Measurements from ENCODE around the gene PCSK4. TPM values are rescaled to one million over a fixed set of nuclear protein-coding genes. Genes with fewer than 3 reads are reported as not detected.

PCSK4 gene
- total RNA-seq, 2 experiments from 2014 or later = 8.3 to 13.0 TPM

GRCh38 chr19:1431759-1432506 lies 58.2 kb downstream of the PCSK4 start:
- CTCF ChIA-PET (ENCODE audit: unreplicated experiment) = no interaction called here
- POLR2A ChIA-PET = no interaction called here

More at GRCh38 chr19:1431759-1432506, 58.2 kb downstream of the PCSK4 start:
- no peak for TF ChIP-seq EZH2phosphoT487 (IDR thresholded peaks at IDR 0.05; ENCODE audit: borderline replicate concordance, low read depth, low read length)
- TF ChIP-seq, protein P1, sequence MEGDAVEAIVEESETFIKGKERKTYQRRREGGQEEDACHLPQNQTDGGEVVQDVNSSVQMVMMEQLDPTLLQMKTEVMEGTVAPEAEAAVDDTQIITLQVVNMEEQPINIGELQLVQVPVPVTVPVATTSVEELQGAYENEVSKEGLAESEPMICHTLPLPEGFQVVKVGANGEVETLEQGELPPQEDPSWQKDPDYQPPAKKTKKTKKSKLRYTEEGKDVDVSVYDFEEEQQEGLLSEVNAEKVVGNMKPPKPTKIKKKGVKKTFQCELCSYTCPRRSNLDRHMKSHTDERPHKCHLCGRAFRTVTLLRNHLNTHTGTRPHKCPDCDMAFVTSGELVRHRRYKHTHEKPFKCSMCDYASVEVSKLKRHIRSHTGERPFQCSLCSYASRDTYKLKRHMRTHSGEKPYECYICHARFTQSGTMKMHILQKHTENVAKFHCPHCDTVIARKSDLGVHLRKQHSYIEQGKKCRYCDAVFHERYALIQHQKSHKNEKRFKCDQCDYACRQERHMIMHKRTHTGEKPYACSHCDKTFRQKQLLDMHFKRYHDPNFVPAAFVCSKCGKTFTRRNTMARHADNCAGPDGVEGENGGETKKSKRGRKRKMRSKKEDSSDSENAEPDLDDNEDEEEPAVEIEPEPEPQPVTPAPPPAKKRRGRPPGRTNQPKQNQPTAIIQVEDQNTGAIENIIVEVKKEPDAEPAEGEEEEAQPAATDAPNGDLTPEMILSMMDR (conservative IDR thresholded peaks at IDR 0.05; ENCODE audit: low read length) = no peak
- BruUV-seq (replicated peaks) = no TSS peak
- no peaks in the 10 kb centered on the region for H3K9me2 ChIP-seq (ENCODE audit: insufficient read depth, low read length)
- intact Hi-C loops (cut with micrococcal nuclease; ENCODE audit: unreplicated experiment) = no loop called here
- peaks cover 83% of the 10 kb centered on the region for H3K36me3 ChIP-seq (ENCODE audit: insufficient read depth, low read length)
- H3K4me2 ChIP-seq (ENCODE audit: low read length) = no peak overlapping the region
- no peaks in the 10 kb centered on the region for H3K4me1 ChIP-seq (ENCODE audit: insufficient read depth, low read length, poor library complexity, severe bottlenecking)
- H4K20me1 ChIP-seq (ENCODE audit: insufficient read depth, low read length) = no peaks in the 10 kb centered on the region
- no peaks in the 10 kb centered on the region for H3K9me3 ChIP-seq (ENCODE audit: low read length)
- no peak overlapping the region for H3K4me3 ChIP-seq (ENCODE audit: low read depth, low read length, poor library complexity, severe bottlenecking)
- no peaks in the 10 kb centered on the region for H3K79me2 ChIP-seq (ENCODE audit: insufficient read depth, low read depth, low read length)
- DNase-seq (ENCODE audit: low spot score) = no peak
- H2AFZ ChIP-seq (ENCODE audit: low read length) = no peak overlapping the region
- no peak overlapping the region for H3K27ac ChIP-seq (ENCODE audit: low read depth, low read length, poor library complexity, severe bottlenecking)

Other genes starting within 250 kb of the PCSK4 start
- gene ATP5F1D, start 248.6 kb downstream of the PCSK4 start, total RNA-seq (2014; rRNA removed; shearing (Covaris generic)) = 51.8 and 82.1 TPM in 2 replicates
- gene ATP5F1D, start 248.6 kb downstream of the PCSK4 start, total RNA-seq (2022) = 207 and 266 TPM in 2 replicates
- 11.7 and 20.3 TPM in 2 replicates for gene MIDN, start 241.8 kb downstream of the PCSK4 start, total RNA-seq (2014; rRNA removed; shearing (Covaris generic))
- gene MIDN, start 241.8 kb downstream of the PCSK4 start, total RNA-seq (2022) = 70.9 and 75.8 TPM in 2 replicates
- 278 and 287 TPM in 2 replicates for gene CIRBP, start 221.0 kb downstream of the PCSK4 start, total RNA-seq (2014; rRNA removed; shearing (Covaris generic))
- 309 and 321 TPM in 2 replicates for gene CIRBP, start 221.0 kb downstream of the PCSK4 start, total RNA-seq (2022)
- gene FAM174C, start 214.8 kb downstream of the PCSK4 start, total RNA-seq (2014; rRNA removed; shearing (Covaris generic)) = 52.6 and 53.2 TPM in 2 replicates
- gene FAM174C, start 214.8 kb downstream of the PCSK4 start, total RNA-seq (2022) = 79.8 and 81.5 TPM in 2 replicates
- gene EFNA2, start 204.5 kb downstream of the PCSK4 start, total RNA-seq (2014; rRNA removed; shearing (Covaris generic)) = not detected in 2 replicates
- not detected in 2 replicates for gene EFNA2, start 204.5 kb downstream of the PCSK4 start, total RNA-seq (2022)
- gene NDUFS7, start 106.4 kb downstream of the PCSK4 start, total RNA-seq (2014; rRNA removed; shearing (Covaris generic)) = 125 and 132 TPM in 2 replicates
- 147 and 148 TPM in 2 replicates for gene NDUFS7, start 106.4 kb downstream of the PCSK4 start, total RNA-seq (2022)
- gene GAMT, start 88.8 kb downstream of the PCSK4 start, total RNA-seq (2014; rRNA removed; shearing (Covaris generic)) = 9.7 and 14.4 TPM in 2 replicates
- gene GAMT, start 88.8 kb downstream of the PCSK4 start, total RNA-seq (2022) = 17.6 and 27.5 TPM in 2 replicates
- gene DAZAP1, start 82.8 kb downstream of the PCSK4 start, total RNA-seq (2014; rRNA removed; shearing (Covaris generic)) = 170 and 210 TPM in 2 replicates
- 373 and 383 TPM in 2 replicates for gene DAZAP1, start 82.8 kb downstream of the PCSK4 start, total RNA-seq (2022)
- 2,068 and 2,241 TPM in 2 replicates for gene RPS15, start 52.0 kb downstream of the PCSK4 start, total RNA-seq (2014; rRNA removed; shearing (Covaris generic))
- gene RPS15, start 52.0 kb downstream of the PCSK4 start, total RNA-seq (2022) = 1,654 and 1,860 TPM in 2 replicates
- gene APC2, start 40.2 kb downstream of the PCSK4 start, total RNA-seq (2014; rRNA removed; shearing (Covaris generic)) = 0.23 and 0.57 TPM in 2 replicates
- gene APC2, start 40.2 kb downstream of the PCSK4 start, total RNA-seq (2022) = 2.4 and 5.5 TPM in 2 replicates
- gene C19orf25, start 11.1 kb downstream of the PCSK4 start, total RNA-seq (2014; rRNA removed; shearing (Covaris generic)) = 27.1 and 45.6 TPM in 2 replicates
- 54.6 and 58.6 TPM in 2 replicates for gene C19orf25, start 11.1 kb downstream of the PCSK4 start, total RNA-seq (2022)
- gene REEP6, start 831 bp upstream of the PCSK4 start, total RNA-seq (2014; rRNA removed; shearing (Covaris generic)) = 0.46 and 1.3 TPM in 2 replicates
- 3.1 and 3.6 TPM in 2 replicates for gene REEP6, start 831 bp upstream of the PCSK4 start, total RNA-seq (2022)
- gene ADAMTSL5, start 22.7 kb upstream of the PCSK4 start, total RNA-seq (2014; rRNA removed; shearing (Covaris generic)) = not detected in 2 replicates
- 0.34 TPM in 1 of 2 replicates, not detected in the other for gene ADAMTSL5, start 22.7 kb upstream of the PCSK4 start, total RNA-seq (2022)
- 0.31 TPM in 1 of 2 replicates, not detected in the other for gene PLK5, start 33.7 kb upstream of the PCSK4 start, total RNA-seq (2014; rRNA removed; shearing (Covaris generic))
- gene PLK5, start 33.7 kb upstream of the PCSK4 start, total RNA-seq (2022) = 0.17 and 0.26 TPM in 2 replicates
- gene MEX3D, start 78.0 kb upstream of the PCSK4 start, total RNA-seq (2014; rRNA removed; shearing (Covaris generic)) = 11.7 and 13.6 TPM in 2 replicates
- 9.4 and 11.9 TPM in 2 replicates for gene MEX3D, start 78.0 kb upstream of the PCSK4 start, total RNA-seq (2022)
- 147 and 172 TPM in 2 replicates for gene MBD3, start 102.5 kb upstream of the PCSK4 start, total RNA-seq (2014; rRNA removed; shearing (Covaris generic))
- gene MBD3, start 102.5 kb upstream of the PCSK4 start, total RNA-seq (2022) = 168 TPM in 2 replicates
- gene UQCR11, start 115.1 kb upstream of the PCSK4 start, total RNA-seq (2014; rRNA removed; shearing (Covaris generic)) = 85.3 and 86.2 TPM in 2 replicates
- 143 and 187 TPM in 2 replicates for gene UQCR11, start 115.1 kb upstream of the PCSK4 start, total RNA-seq (2022)
- gene TCF3, start 162.3 kb upstream of the PCSK4 start, total RNA-seq (2014; rRNA removed; shearing (Covaris generic)) = 413 and 518 TPM in 2 replicates
- gene TCF3, start 162.3 kb upstream of the PCSK4 start, total RNA-seq (2022) = 811 and 878 TPM in 2 replicates

Measured in OCI-LY7 (cell line).